Chondrocyte (in vitro differentiated cells): ENCODE measurements around the gene RCBTB2. TPM values are rescaled to one million over a fixed set of nuclear protein-coding genes. Genes with fewer than 3 reads are reported as not detected.

ENCODE experiments used
- DNase-seq: peaks from one replicate; pipeline ENCODE4 v3.0.0; 2021; ENCODE audit warnings: mixed read lengths, low spot score
- H3K27ac Mint-ChIP-seq: one replicate; pipeline ENCODE4 v1.8.0; 2021; ENCODE audit warnings: mild to moderate bottlenecking, moderate library complexity, mixed read lengths; ENCODE audit not compliant: unreplicated experiment
- H3K27me3 Mint-ChIP-seq: 2 replicates; pipeline ENCODE4 v1.8.0; 2021; ENCODE audit warnings: low read depth, mixed read lengths
- H3K36me3 Mint-ChIP-seq: 2 replicates; pipeline ENCODE4 v1.8.0; 2021; ENCODE audit warnings: low read depth, mixed read lengths
- H3K4me1 Mint-ChIP-seq: 2 replicates; pipeline ENCODE4 v1.8.0; 2021; ENCODE audit warnings: low read depth, mild to moderate bottlenecking, mixed read lengths
- H3K4me3 Mint-ChIP-seq: one replicate; pipeline ENCODE4 v1.8.0; 2021; ENCODE audit warnings: mild to moderate bottlenecking, moderate library complexity, mixed read lengths; ENCODE audit not compliant: unreplicated experiment
- H3K9me3 Mint-ChIP-seq: 2 replicates; pipeline ENCODE4 v1.8.0; 2021; ENCODE audit warnings: low read depth, mixed read lengths
- CTCF ChIP-seq: fragments of 200-600 bp; sonication (generic); IDR thresholded peaks from 2 replicates; pipeline ENCODE4 v1.5.0; 2021; ENCODE audit warnings: antibody characterized with exemption, mild to moderate bottlenecking, moderate library complexity
- total RNA-seq: library from RNA; stranded (reverse); gene quantifications from 3 replicates; pipeline ENCODE4 v1.2.1, GENCODE V29; 2021

RCBTB2 gene
- total RNA-seq, 1 donor from 2014 or later, result 8.6 TPM

DNA sequence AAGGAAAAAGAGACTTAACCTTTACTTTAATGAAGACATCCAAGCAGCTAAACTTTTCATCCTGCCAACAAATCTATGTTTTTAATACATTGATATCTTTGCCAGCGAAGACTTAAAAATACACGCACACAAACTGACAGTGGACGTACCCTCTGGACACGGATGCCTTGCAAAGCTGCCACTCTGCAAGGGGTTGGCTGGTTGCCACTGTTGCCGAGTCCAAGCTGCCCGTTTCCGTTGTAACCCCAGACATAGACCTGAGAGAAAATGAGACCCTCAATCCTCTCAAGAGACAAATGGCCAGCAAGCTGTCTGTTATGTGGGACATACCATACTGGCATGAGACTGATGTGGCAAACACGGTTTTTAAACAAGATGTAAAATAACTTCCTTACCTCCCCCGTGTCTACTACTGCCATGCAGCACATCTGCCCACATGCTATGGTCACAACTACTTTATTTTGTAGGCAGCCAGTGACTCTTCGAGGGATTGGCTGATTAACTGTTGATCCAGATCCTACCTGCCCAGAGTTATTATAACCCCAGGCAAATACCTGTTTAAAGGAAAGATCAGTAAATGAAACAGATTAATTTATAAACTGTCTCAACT, 21.2 kb downstream of the RCBTB2 start:
- no peaks in the 10 kb centered on the region for H3K9me3 Mint-ChIP-seq
- H3K27me3 Mint-ChIP-seq, result no peaks in the 10 kb centered on the region
- no peak for DNase-seq
- TF ChIP-seq CTCF, result no peak
- H3K4me3 Mint-ChIP-seq, result no peak overlapping the region
- no peak overlapping the region for H3K27ac Mint-ChIP-seq
- H3K36me3 Mint-ChIP-seq, result peaks cover 10% of the 10 kb centered on the region
- H3K4me1 Mint-ChIP-seq, result peaks cover 7% of the 10 kb centered on the region

- Mint-ChIP-seq H3K27me3 (no peaks in the 10 kb centered on the region), H3K4me3 (no peak overlapping the region), H3K36me3 (peaks cover 8% of the 10 kb centered on the region), H3K9me3 (no peaks in the 10 kb centered on the region), H3K27ac (no peak overlapping the region), H3K4me1 (peaks cover 10% of the 10 kb centered on the region)
- no peak for TF ChIP-seq CTCF
- no peak for DNase-seq
Observed at GRCh38 chr13:48510698-48511097, 22.2 kb downstream of the RCBTB2 start.

GRCh38 chr13:48508011-48508410, 24.9 kb downstream of the RCBTB2 start:
- H3K9me3 Mint-ChIP-seq, result no peaks in the 10 kb centered on the region
- peaks cover 8% of the 10 kb centered on the region for H3K36me3 Mint-ChIP-seq
- no peak for TF ChIP-seq CTCF
- no peak overlapping the region for H3K27ac Mint-ChIP-seq
- no peak for DNase-seq
- H3K4me1 Mint-ChIP-seq, result peaks cover 10% of the 10 kb centered on the region
- no peaks in the 10 kb centered on the region for H3K27me3 Mint-ChIP-seq
- H3K4me3 Mint-ChIP-seq, result no peak overlapping the region

GRCh38 chr13:48507021-48507420, 25.9 kb downstream of the RCBTB2 start:
- peaks cover 10% of the 10 kb centered on the region for H3K4me1 Mint-ChIP-seq
- H3K36me3 Mint-ChIP-seq, result peaks cover 8% of the 10 kb centered on the region
- H3K27ac Mint-ChIP-seq, result no peak overlapping the region
- no peaks in the 10 kb centered on the region for H3K27me3 Mint-ChIP-seq
- DNase-seq, result no peak
- no peak for TF ChIP-seq CTCF
- H3K4me3 Mint-ChIP-seq, result no peak overlapping the region
- H3K9me3 Mint-ChIP-seq, result no peaks in the 10 kb centered on the region

DNA sequence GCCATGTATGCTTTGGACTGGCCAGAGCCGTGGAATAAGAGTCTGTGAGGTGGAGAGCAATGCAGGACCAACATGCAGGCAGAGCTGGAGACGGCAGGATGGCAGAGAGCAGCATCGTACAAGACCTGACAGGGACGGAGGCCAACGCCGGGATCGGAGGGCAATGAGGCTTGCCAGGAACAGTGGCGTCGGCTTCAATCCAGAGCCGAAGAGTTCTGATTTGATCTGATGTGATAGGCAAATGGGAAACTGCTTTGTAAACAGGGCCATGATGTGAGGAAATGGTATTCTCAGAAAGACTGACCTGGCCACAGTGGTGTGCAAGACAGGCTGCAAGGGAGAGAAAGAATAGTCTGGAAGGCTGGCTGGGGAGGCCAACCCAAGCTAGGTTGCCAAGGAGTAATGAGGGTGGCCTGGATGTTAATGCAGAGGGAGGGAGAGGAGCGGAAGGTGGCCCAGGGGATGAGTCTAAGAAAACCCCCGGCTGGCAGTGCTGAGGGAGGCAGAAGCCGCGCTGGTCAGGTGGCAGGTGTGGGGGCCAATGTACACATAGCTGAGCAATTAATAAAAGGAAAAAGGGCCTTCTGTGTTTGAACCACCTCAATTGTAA, 26.7 kb downstream of the RCBTB2 start:
- Mint-ChIP-seq H3K27ac (no peak overlapping the region), H3K36me3 (peaks cover 11% of the 10 kb centered on the region), H3K4me1 (peaks cover 3% of the 10 kb centered on the region), H3K4me3 (no peak overlapping the region), H3K27me3 (no peaks in the 10 kb centered on the region), H3K9me3 (no peaks in the 10 kb centered on the region)
- DNase-seq, result no peak
- TF ChIP-seq CTCF, result no peak
